ENCODE data around the gene ATP2B2.

ATP2B2 gene

GRCh38 chr3:10468613-10469354 is 36.6 kb downstream of the ATP2B2 start:
- DNase-seq = no peak

- DNase-seq = no peak
Observed at GRCh38 chr3:10467904-10468612, 37.3 kb downstream of the ATP2B2 start.

GRCh38 chr3:10467204-10467603 is 38.2 kb downstream of the ATP2B2 start:
- DNase-seq = no peak

- DNase-seq = no peak
Observed at GRCh38 chr3:10466186-10466585, 39.2 kb downstream of the ATP2B2 start.

- DNase-seq = no peak
Observed at GRCh38 chr3:10465161-10465560, 40.2 kb downstream of the ATP2B2 start.

GRCh38 chr3:10463533-10464434 is 41.6 kb downstream of the ATP2B2 start:
- DNase-seq = no peak

GRCh38 chr3:10462641-10463532 is 42.5 kb downstream of the ATP2B2 start:
- DNase-seq = no peak

GRCh38 chr3:10460951-10461545 is 44.3 kb downstream of the ATP2B2 start:
- no peak for DNase-seq

GRCh38 chr3:10459954-10460754 is 45.2 kb downstream of the ATP2B2 start:
- DNase-seq = no peak

GRCh38 chr3:10457560-10457959 is 47.8 kb downstream of the ATP2B2 start:
- no peak for DNase-seq

- no peak for DNase-seq
Observed at GRCh38 chr3:10456981-10457380, 48.4 kb downstream of the ATP2B2 start.

- no peak for DNase-seq
Observed at GRCh38 chr3:10455545-10455914, 49.9 kb downstream of the ATP2B2 start.

GRCh38 chr3:10454907-10455544 is 50.4 kb downstream of the ATP2B2 start:
- DNase-seq = no peak

- no peak for DNase-seq
Observed at GRCh38 chr3:10453431-10454163, 51.8 kb downstream of the ATP2B2 start.

- DNase-seq = no peak
Observed at GRCh38 chr3:10450494-10451440, 54.6 kb downstream of the ATP2B2 start.

GRCh38 chr3:10449436-10449835 is 56.0 kb downstream of the ATP2B2 start:
- no peak for DNase-seq

- no peak for DNase-seq
Observed at GRCh38 chr3:10448544-10448943, 56.8 kb downstream of the ATP2B2 start.

GRCh38 chr3:10447527-10448260 is 57.7 kb downstream of the ATP2B2 start:
- DNase-seq = no peak
